Cardiac septum (tissue), 1 donor: ENCODE data around the gene SEC14L5. TPM values are rescaled to one million over a fixed set of nuclear protein-coding genes. Genes with fewer than 3 reads are reported as not detected.

Experiments
- DNase-seq: peaks from one replicate; pipeline ENCODE4 v3.0.0-alpha.2; 2020; ENCODE audit warnings: low spot score
- intact Hi-C: fragments of 100-400 bp; cut with DNase I; formaldehyde crosslinking; loops from one replicate; pipeline ENCODE4 v1.14.0; 2022
- long read RNA-seq: library from polyadenylated mRNA; unstranded; transcript quantifications from one replicate; pipeline ENCODE4 v2.0.0, GENCODE V29; 2021
- total RNA-seq: library from RNA; stranded (reverse); fragmentation: NEBNext Ultra II Directional; extraction: Animal tissue kit (Norgen Biotek cat#: 25700); gene quantifications from one replicate; pipeline ENCODE4 v1.2.1, GENCODE V29; 2021
- donor health status: DM: no; HTN: no; CAD: no.

SEC14L5 gene
- 0.70 TPM for total RNA-seq
- long read RNA-seq, partial matches to known transcripts, result 1 of 1 reads
- long read RNA-seq, other reads (novel, unspliced or antisense), result 0 of 1 reads

DNA sequence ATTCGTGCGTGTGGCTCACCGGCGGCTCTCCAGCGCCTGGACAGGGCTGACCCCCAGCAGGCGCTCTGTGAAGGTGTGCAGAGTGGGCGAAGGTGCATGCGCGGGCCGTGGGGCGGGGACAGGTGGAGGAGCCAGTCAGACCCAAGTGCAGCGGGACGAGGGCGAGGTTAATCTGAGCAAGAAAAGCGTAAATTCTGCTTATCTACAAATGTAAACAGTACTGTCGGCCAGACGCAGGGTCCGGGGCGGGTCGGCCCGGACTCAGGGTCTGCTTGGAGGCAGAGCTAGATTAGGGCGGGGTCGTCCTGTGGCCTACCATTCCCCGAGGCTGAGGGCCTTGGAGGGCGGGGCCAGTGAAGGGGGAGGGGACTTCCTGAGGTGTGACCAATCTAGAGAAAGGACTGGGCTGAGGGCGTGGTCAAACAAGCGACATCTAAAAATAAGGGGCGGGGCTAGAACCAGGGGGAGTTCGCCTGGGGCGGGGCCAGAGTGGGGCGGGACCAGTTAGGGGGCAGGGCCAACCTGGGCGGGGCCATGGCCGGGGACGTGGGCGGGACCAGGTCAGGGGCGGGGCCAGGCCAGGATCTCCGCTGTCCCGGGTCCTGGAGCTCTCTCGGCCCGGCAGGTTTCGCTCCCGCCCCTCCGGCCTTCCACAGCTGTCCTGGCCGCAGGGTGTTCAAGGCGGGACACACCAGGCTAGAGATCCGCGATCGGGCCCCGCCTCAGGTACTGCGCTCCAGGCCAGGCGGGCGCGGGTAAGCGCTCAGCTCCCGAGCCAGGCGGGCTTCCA is at the start of gene SEC14L5:
Gene SEC14L5 (plus strand): TSS at position 611 of the 790 bp plus-strand sequence. CDS start 994 bp downstream, outside the sequence.
- intact Hi-C loops, result loop anchor here (5.0 to 10.0 kb wide), 6 partner anchors 111 to 333 kb away; partner anchors contain the start of genes ANKS3, DNAAF8, GLYR1 and MGRN1
- DNase-seq, result peak; percentile 99

DNA sequence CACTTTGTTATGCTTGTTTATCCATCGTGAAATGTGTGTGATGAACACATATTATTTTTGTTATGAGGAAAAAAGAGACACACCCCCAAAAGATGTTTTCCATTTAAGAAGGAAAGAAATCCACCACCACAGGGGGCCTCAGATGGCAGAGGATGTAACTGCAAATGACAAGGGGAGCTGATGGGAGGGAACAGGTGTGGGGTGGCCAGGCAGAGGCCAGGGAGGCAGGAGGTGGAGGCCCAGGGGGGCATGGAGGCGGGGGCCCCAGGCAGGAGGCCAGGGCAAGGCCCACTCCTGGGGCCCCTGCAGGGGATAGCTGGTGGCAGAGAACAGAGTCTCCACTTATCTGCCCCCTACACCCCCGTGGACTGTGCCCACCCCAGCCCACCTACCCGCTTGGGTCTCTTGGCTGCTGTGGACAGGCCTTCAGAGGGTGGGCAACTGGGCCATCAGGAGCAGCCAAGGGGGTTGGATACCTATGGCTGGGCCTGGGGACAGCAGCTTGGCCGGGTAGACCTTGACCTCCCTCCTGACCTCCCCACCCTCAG is 49.2 kb upstream of the SEC14L5 start:
- intact Hi-C loops, result no loop called here
- DNase-seq, result no peak

DNA sequence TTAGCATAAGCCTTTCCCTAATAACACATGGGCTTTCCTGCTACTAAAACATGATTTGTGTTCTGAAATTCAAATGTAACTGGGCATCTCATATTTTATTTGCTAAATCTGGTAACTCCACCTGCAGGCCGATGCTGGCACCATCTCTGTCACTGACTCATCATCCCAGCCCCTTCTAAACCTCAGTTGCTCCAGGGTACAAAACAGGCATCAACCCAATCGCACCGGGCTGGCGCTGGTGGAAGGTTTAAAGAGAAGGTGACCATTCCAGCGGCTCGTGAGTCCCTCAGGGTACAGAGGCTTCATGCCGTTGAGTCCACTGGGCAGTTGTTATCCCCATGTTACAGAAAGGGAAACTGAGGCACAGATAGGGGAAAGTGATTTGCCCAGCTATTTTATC is 48.3 kb upstream of the SEC14L5 start:
- no peak for DNase-seq
- intact Hi-C loops, result no loop called here

DNA sequence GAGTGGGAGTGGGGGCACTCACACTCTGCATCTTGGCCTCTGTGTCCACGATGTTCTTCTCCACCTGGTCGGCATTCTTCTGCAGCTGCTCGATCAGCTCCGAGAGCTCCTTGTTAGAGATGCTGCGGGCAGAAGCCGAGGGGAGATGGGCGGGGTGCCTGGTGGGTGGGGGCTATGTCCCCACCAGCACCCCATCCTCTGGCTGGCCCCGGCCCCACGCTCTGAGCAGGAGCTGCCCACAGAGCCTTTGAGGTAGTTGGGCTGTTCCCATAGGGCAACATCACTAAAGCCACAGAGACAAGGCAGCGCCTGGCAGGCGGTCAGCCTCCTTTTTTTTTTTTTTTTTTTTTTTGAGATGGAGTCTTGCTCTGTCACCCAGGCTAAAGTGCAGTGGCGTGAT is 47.3 kb upstream of the SEC14L5 start:
- intact Hi-C loops, result no loop called here
- DNase-seq, result no peak

DNA sequence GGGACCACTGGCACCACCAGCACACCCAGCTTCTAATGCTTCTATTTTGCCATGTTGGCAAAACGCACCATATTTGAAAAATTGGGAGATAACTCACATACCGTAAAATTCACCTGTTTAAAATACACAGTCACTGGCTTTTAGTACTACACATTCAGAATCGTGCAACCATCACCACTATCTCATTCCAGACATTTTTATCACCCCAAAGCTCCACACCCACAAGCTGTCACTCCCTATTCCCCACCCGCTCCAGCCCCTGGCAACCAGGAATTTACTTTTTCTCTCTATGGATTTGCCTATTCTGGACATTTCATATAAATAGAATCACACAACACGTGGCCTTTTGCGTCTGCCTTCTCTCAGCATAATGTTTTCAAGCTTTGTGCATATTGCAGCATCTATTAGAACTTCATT is 46.2 kb upstream of the SEC14L5 start:
- intact Hi-C loops, result no loop called here
- no peak for DNase-seq

DNA sequence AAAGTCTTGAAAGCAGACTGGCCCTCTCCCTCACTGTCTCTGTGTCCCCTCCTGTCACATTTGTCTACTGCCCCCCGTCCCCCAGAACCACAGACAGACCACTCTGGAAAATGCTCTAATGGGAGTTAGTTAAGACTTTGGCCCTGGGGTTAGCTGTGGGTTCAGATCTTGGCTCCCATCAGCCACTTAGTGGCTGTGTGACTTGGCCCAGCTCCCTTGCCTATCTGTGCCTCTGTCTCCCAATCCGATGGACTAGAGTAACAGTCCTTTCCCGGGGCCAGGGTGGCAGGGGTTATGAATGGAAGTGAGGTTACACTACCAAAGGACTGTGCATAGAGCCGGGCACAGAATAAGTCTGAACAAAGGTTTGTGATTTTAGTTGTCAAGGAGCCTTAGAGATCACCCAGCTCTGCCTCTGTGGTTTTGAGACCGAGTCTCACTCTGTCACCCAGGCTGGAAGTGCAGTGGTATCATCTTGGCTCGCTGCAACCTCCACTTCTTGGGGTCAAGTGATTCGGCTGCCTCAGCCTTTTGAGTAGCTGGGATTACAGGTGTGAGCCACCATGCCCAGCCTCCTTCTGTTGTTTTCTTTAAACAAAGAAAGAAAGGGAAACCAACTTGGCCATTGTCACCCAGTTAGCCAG is 44.9 kb upstream of the SEC14L5 start:
- intact Hi-C loops, result no loop called here
- no peak for DNase-seq

DNA sequence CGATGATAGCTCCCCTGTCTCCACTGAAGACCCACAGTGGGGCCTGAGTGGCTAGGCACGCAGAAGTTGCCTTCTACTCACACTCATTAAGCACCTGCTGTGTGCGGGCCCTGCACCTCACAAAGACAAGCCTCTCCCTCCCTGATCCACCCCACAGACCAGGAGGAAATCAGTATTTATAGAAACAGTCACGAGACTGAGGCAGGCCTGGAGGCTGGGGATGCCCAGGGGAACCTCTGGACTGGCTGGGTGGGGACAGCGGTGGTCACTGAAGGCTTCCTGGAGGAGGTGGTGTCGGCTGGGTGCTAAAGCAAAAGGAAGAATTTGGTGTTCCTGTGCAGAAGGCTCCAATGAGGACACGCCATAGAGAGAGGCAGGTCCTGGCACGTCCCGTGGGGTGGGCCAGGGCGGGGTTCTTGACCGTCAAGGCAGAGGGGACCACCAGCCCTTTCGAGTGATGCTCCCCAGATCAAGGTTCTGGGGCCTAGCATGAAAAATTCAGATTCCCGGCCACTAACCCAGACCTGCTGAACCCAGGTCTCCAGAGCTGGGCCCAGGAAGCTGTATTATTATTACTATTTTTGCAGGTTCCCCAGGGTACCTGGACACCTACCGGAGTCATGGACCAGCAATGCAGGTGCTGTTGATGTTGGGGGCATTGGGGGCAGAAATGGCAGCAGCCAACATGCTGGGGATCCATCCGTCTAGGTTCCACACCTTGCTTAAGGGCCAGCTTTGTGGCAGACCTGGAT is 44.2 kb upstream of the SEC14L5 start:
- intact Hi-C loops, result no loop called here
- no peak for DNase-seq

DNA sequence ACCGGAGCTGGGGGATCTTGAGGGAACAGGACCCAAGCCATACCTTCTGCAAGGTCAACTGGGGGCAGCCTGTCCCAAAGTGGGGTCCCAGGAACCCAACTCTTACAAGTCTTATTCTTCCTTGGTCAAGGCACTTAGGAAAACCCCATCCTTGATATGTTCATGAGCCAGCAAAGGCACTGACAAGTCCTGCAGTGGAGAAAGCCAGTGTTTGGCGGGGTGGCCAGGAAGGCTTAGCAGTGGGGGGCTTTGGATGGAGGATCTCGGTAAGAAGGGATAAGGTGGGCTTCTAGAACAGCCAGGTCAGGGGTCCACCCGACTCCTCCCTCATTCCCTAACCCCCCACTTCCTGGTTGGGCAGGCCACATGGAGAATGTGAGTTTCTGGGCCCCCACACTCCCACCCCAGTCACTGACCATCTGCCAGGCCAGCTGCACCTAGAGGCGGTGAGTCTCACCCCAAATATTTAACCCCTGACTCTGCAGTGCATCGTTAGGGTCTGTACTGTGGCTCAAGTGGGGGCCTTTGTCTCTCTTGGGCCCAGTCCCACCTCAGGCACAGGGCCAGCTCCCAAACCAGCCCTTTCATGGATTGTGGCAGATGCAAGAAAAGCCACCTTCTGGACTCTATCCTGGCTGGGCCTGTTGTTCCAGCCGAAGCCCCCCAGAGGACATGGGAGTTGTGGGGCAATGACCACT is 43.5 kb upstream of the SEC14L5 start:
- intact Hi-C loops, result no loop called here
- DNase-seq, result no peak

DNA sequence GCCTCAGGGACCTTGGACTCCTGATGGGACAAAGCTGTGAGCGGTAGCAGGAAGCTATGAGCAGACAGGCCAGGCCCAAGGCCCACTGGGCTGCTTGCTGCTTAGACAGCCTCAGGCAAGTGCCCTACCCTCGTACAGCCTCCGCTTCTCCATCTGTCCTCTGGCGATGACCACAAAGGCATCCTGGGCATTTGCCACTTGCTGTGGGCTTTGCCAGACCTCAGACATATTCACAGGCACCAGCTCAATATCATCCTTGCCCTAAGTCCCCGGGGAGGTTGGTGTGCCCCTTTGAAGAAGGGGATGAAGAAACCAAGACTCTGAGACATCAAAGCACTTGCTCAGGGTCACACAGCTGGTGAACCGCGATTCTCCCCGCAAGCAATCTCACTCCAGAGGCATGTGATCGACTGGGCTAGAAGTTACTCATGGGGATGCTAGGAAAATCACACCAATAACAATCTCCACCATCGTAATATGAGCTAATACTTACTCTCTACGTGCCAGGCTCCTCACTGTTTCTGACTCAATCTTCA is 42.8 kb upstream of the SEC14L5 start:
- no peak for DNase-seq
- intact Hi-C loops, result no loop called here

DNA sequence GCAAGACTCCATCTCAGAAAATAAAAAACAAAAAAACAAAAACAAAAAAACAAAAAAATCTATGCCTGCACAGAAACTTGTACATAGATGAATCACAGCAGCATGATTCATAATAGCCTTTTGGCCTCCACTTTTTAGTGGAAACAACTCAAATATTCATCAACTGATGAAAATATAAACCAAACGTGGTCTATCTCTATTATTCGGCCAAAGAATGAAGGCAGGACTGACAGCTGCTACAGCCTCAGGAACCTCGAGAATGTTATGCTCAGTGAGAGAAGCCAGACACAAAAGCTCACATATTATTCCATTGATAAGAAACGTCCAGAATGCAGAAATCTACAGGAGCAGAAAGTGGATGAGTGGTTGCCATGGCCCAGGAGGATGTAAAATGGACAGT is 41.0 kb upstream of the SEC14L5 start:
- no peak for DNase-seq
- intact Hi-C loops, result no loop called here

DNA sequence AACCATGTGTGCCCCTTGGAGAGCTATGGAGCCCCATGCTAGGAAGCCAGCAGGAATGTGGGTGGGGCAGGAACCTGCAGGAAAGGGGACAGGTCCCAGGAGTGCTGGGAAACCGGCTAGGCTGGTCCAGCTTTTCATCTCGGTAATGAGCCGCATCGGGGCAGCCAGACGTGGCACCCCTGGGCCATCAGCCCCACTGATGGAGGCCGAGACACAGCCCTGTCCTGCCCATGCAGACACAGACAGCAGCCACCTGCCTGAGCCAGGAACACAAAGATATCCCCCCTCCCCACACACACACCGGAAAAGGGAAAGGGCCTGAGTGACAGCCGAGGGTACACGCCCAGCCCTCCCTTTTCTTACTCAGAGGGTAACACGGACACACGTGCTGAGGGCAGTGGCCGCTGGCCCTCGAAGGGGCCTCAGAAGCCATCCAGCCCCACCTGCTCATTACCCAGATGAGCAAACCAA is 39.3 kb upstream of the SEC14L5 start:
- no peak for DNase-seq
- intact Hi-C loops, result no loop called here

DNA sequence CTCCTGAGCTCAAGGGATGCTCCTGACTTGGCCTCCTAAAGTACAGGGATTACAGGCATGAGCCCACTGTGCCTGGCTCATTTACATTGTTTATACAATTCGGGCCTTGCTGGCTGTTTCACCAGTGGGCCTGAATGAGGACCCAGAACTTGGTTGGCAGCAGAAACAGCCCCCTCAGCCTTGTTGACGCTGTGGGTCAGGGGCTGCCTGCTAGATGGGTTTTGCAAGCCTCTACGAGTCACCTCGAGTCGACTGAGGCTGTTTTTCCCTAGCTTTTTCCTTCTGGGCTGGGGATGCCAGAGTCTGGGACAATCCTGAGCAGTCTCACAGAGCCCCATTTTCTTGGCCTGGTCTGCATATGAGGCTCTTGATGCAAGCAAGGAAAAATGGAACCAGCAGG is 37.3 kb upstream of the SEC14L5 start:
- no peak for DNase-seq
- intact Hi-C loops, result no loop called here

DNA sequence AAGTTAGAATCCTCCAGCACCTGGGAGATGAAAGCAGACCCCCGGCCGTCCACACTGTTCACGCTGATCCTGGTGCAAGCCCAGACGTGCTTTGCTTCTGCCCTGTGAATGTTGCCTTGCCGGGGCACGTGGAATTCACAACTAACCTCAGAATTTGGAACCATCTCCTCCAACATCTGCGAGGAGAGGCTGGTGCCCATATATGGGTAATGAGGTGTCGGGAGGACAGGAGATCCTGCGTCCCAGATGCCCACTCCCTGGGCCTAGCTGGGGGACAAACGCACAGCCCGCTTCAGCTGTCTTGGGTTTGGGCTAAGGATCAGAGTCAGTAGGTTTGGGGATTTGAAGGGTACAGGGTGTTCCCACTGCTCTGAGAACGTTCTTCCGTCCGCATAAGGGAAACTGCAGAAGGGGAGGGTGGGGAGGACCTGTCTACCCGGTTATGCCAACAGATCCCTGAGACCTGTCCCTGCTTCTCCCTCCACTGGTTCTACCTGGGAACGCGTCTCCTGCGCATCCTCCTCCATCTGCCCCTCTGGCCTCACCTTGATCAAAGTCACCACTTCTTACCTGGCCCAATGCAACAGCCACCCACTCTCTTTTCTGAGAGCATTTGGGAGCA is 35.3 kb upstream of the SEC14L5 start:
- intact Hi-C loops, result no loop called here
- no peak for DNase-seq

DNA sequence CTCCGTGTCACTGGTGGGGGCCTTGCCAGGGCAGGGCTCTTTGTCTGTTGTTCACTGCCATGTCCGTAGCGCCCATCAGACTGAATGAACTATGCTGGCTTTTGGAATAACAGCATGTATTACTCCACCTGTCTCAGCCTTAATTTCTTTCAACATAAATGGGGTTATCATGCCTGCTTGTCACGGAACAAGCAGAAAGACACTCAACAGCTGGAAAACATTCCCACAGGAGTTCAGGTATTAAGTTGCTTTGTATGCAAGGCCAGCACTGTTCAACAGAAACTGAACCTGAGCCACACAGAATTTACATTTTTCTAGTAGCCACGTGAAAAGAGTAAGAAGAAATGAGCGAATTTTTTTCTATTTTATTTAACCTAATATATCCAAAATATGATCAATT is 34.3 kb upstream of the SEC14L5 start:
- DNase-seq, result no peak
- intact Hi-C loops, result no loop called here

DNA sequence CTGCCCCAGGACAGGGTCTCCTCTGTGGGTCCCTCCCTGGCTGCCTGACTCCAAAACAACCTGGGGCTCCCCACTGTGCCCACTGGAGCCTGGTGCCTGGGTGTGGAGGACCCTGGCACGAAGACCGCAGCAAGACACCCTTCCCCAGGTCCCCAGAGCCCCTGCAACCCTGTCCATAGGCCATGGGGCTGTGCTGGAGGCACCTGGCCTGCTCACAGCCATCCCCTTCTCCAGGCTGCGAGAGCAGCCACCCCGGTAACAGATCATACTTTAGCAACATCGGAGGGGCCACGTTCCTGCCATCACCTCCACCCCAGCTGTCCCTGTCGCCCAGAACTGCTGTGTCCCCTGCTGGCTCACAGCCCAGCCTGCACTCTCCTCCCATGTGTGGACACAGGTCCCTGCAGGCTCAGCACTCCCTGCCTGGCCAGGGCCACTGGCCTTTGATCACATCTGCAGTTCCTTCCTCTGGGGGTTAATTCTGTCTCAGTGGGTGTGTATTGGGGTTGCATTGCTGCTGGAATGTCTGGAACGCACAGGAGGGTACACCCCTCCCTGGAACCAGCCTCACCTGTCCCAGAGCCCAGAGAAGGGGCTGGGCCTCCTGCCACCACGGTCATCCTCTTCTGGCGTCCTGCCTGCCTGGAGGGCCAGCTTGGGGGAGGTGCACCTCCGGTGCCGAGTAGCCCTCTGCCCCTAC is 33.4 kb upstream of the SEC14L5 start:
- DNase-seq, result no peak
- intact Hi-C loops, result no loop called here

DNA sequence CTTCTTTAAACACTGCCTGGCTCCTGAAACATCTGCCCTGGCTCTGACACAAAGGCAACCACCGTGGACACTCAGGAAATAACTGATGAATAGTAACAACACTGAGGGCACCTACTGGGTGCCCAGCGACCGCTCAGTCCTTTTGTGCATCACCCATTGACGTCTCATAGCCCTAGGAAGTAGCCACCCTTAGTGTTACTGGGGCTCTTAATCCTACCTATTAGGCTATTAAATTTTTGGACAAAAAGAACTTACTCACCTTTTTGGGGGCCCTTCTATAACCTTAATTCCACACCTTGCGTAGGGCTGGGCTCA is 32.9 kb upstream of the SEC14L5 start:
- DNase-seq, result no peak
- intact Hi-C loops, result no loop called here

DNA sequence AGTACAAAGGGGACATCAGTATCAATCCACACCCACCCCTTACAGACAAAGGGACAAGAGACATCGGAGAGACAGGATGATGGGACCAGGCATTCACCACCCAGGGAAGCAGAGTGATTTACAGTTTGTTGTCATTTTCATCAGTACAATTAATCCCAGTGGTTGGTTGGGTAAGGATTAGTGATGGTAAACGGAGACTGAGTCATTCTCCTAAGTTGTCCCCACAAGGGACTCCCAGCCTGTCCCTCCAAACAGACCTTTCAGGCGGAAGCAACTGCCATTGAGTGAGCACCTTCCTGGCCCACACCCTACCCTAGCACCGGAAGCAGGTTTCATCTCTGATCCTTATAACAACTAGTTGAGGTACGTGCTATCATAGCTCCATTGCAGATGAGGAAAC is 32.3 kb upstream of the SEC14L5 start:
- intact Hi-C loops, result no loop called here
- no peak for DNase-seq

DNA sequence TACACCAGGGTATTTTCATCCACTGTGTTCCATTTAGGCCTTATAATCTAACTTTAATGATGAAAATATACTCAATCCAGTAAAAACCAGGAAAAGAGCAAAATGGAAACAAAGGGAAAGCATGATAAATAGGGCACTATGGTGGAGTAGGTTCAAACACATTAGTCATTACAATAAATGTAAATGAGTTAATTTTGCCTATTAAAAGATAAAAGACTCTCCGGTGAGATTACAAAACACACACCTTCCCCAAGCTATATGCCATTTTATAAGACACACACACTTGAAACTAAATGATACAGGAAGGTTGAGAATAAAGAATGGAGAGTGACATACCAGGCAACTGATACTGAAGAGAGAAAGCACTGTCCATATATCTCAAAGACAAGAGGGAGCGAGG is 31.2 kb upstream of the SEC14L5 start:
- DNase-seq, result no peak
- intact Hi-C loops, result no loop called here
